GM12878 (cell line): ENCODE results near the gene PRKAG2. TPM values are rescaled to one million over a fixed set of nuclear protein-coding genes. Genes with fewer than 3 reads are reported as not detected.

ENCODE experiments used
- ATAC-seq: fragments of 200-7000 bp; cut with Tn5 transposase; 3 replicates; pipeline ENCODE4 v1.9.1; 2020; ENCODE audit warnings: mild to moderate bottlenecking, moderate library complexity
- BruUV-seq: library from RNA; stranded (reverse); fragments of 400-500 nt; replicated peaks from 2 replicates; lab custom pipeline; 2021; lab: Mats Ljungman, UMichigan
- CTCF ChIA-PET: fragments of 300-600 bp; sonication (Branson Sonifier 250); formaldehyde crosslinking; extraction: SDS; loops from one replicate; lab custom pipeline; 2021; ENCODE audit warnings: inconsistent platforms; lab: Yijun Ruan, JAX
- POLR2A ChIA-PET: fragments of 350-600 bp; formaldehyde crosslinking; extraction: SDS; loops from one replicate; lab custom pipeline; 2021; ENCODE audit warnings: inconsistent platforms; lab: Charles Lee
- RAD21 ChIA-PET: fragments of 300-600 bp; sonication (Branson Sonifier 250); formaldehyde crosslinking; loops from one replicate; lab custom pipeline; 2023; ENCODE audit warnings: antibody characterized with exemption; ENCODE audit not compliant: unreplicated experiment; lab: Charles Lee
- SMC1A ChIA-PET: fragments of 300-600 bp; sonication (Branson Sonifier 250); formaldehyde crosslinking; loops from one replicate; lab custom pipeline; 2023; ENCODE audit not compliant: unreplicated experiment, uncharacterized antibody; lab: Charles Lee
- DNase-seq: peaks from one replicate; pipeline ENCODE4 v3.0.0-alpha.2; 2011; ENCODE audit warnings: low read depth, low spot score
- FAIRE-seq: peaks from 3 replicates; lab custom pipeline; 2011; peaks lifted over from hg19 to GRCh38; lab: Jason Lieb, UNC
- H2AFZ ChIP-seq: 2 replicates; pipeline ENCODE4 v1.6.0; 2011; ENCODE audit warnings: low read depth, low read length, control low read depth; ENCODE audit not compliant: control insufficient read depth
- H3K27ac ChIP-seq: 2 replicates; pipeline ENCODE4 v1.5.1; 2011; ENCODE audit warnings: control low read depth; ENCODE audit not compliant: control insufficient read depth, insufficient read depth
- H3K27me3 ChIP-seq, 2 experiments: replicated peaks in 1 of 2; 2 replicates each; pipeline versions ENCODE4 v1.6.0 to v1.6.1; 2011; ENCODE audit warnings: low read length in 1 of 2; ENCODE audit not compliant: control insufficient read depth in 2 of 2, insufficient read depth in 2 of 2
- H3K36me3 ChIP-seq, 2 experiments: 2 replicates each; pipeline ENCODE4 v1.5.1; 2011; ENCODE audit warnings: low read length in 1 of 2; ENCODE audit not compliant: control insufficient read depth in 2 of 2, insufficient read depth in 2 of 2
- H3K4me1 ChIP-seq: 2 replicates; pipeline ENCODE4 v1.6.1; 2011; ENCODE audit warnings: mild to moderate bottlenecking, low read length, moderate library complexity, mixed read lengths; ENCODE audit not compliant: control insufficient read depth, insufficient read depth
- H3K4me2 ChIP-seq: 2 replicates; pipeline ENCODE4 v1.6.0; 2011; ENCODE audit warnings: control low read depth; ENCODE audit not compliant: control insufficient read depth, insufficient read depth
- H3K4me3 ChIP-seq: fragments of 200-600 bp; sonication (generic); 2 replicates; pipeline ENCODE4 v1.5.1; 2016
- H3K79me2 ChIP-seq: 2 replicates; pipeline ENCODE4 v1.6.0; 2011; ENCODE audit warnings: low read length; ENCODE audit not compliant: control insufficient read depth, insufficient read depth
- H3K9ac ChIP-seq: 2 replicates; pipeline ENCODE4 v1.8.0; 2011; ENCODE audit warnings: low read length, control low read depth, mixed read lengths; ENCODE audit not compliant: control insufficient read depth, insufficient read depth
- H3K9me3 ChIP-seq: replicated peaks from 3 replicates; pipeline ENCODE4 v1.5.1; 2011; ENCODE audit warnings: mild to moderate bottlenecking, low read length; ENCODE audit not compliant: control insufficient read depth, insufficient read depth
- H4K20me1 ChIP-seq: 2 replicates; pipeline ENCODE4 v1.6.0; 2011; ENCODE audit not compliant: control insufficient read depth, insufficient read depth
- BHLHE40 ChIP-seq, 2 experiments: fragments of 450-650 bp in 1 of 2; IDR thresholded peaks; 2 replicates each; pipeline ENCODE4 v1.6.1; 2011 to 2017; ENCODE audit warnings: low read depth in 2 of 2, borderline replicate concordance in 1 of 2, improper control_type of control experiment in 1 of 2, low read length in 1 of 2, mild to moderate bottlenecking in 1 of 2
- CBFB ChIP-seq: IDR thresholded peaks from 2 replicates; pipeline ENCODE4 v1.6.1; 2016; ENCODE audit warnings: antibody characterized with exemption, low read depth
- EGR1 ChIP-seq, 2 experiments: IDR thresholded peaks; 1 replicate in 1 of 2; 2 replicates in 1 of 2; pipeline ENCODE4 v1.6.1; 2011 to 2012; ENCODE audit warnings: low read depth in 2 of 2, low read length in 2 of 2, borderline replicate concordance in 1 of 2, mild to moderate bottlenecking in 1 of 2, moderate library complexity in 1 of 2
- HCFC1 ChIP-seq: fragments of 150-350 bp; IDR thresholded peaks from 2 replicates; pipeline ENCODE4 v1.6.1; 2014; ENCODE audit warnings: low read length
- MEF2B ChIP-seq: fragments of 450-650 bp; IDR thresholded peaks from 2 replicates; pipeline ENCODE4 v1.6.1; 2018; ENCODE audit warnings: mild to moderate bottlenecking, moderate library complexity; ENCODE audit not compliant: partially characterized antibody, poor library complexity, severe bottlenecking
- NBN ChIP-seq: fragments of 450-650 bp; IDR thresholded peaks from 2 replicates; pipeline ENCODE4 v1.6.1; 2016
- NR2C1 ChIP-seq: fragments of 450-650 bp; IDR thresholded peaks from 2 replicates; pipeline ENCODE4 v1.6.1; 2017; ENCODE audit warnings: antibody characterized with exemption, mild to moderate bottlenecking, moderate library complexity
- NR2C2 ChIP-seq: IDR thresholded peaks from 2 replicates; pipeline ENCODE4 v1.6.1; 2011; ENCODE audit warnings: borderline replicate concordance, low read depth; ENCODE audit not compliant: control insufficient read depth, insufficient read length
- NR2F1 ChIP-seq: fragments of 450-650 bp; conservative IDR thresholded peaks from 2 replicates; pipeline ENCODE4 v1.6.1; 2017; ENCODE audit warnings: mild to moderate bottlenecking
- RB1 ChIP-seq: fragments of 450-650 bp; formaldehyde crosslinking; IDR thresholded peaks from 2 replicates; pipeline ENCODE4 v1.6.1; 2017; ENCODE audit warnings: mild to moderate bottlenecking, borderline replicate concordance
- RELA ChIP-seq: fragments of 450-650 bp; IDR thresholded peaks from 2 replicates; pipeline ENCODE4 v1.8.0; 2014; ENCODE audit warnings: borderline replicate concordance; ENCODE audit not compliant: partially characterized antibody
- RFX5 ChIP-seq: IDR thresholded peaks from 2 replicates; pipeline ENCODE4 v1.6.1; 2011; ENCODE audit warnings: low read depth, low read length, improper control_type of control experiment
- SPI1 ChIP-seq: IDR thresholded peaks from 2 replicates; pipeline ENCODE4 v1.6.1; 2011; ENCODE audit warnings: low read depth, mild to moderate bottlenecking, low read length, moderate library complexity, borderline replicate concordance; ENCODE audit not compliant: insufficient read depth
- TBL1XR1 ChIP-seq: IDR thresholded peaks from 2 replicates; pipeline ENCODE4 v1.6.1; 2012; ENCODE audit warnings: low read depth, low read length, improper control_type of control experiment
- TCF7 ChIP-seq: IDR thresholded peaks from 2 replicates; pipeline ENCODE4 v1.6.1; 2014; ENCODE audit warnings: antibody characterized with exemption, borderline replicate concordance
- ZNF274 ChIP-seq: IDR thresholded peaks from one replicate; pipeline ENCODE4 v1.8.0; 2011; ENCODE audit not compliant: insufficient read length, insufficient read depth
- WGBS: methylation state at CpG from one replicate; pipeline ENCODE4 v1.1.6; 2016; ENCODE audit warnings: low lambda C conversion rate; ENCODE audit not compliant: insufficient replicate concordance, insufficient coverage; ENCODE audit errors: missing lambda C conversion rate; 5-methylcytosine and 5-hydroxymethylcytosine counted together
- in situ Hi-C: fragments of 300-500 bp; cut with MboI; formaldehyde crosslinking; loops from 9 replicates; pipeline ENCODE4 v1.14.3; 2018; ENCODE audit warnings: mixed read lengths
- intact Hi-C: fragments of 100-400 bp; cut with micrococcal nuclease; formaldehyde crosslinking; loops from one replicate; pipeline ENCODE4 v1.14.2; 2022; ENCODE audit not compliant: unreplicated experiment
- polyA plus RNA-seq, 11 experiments: library from polyadenylated mRNA; depleted of rRNA in 4 of 11; unstranded in 6 of 11; stranded (reverse) in 5 of 11; fragments of >200 nt; fragmentation: Nextera tagmentation in 4 of 11; fragmentation: Illumina TruSeq in 1 of 11; extraction: Ambion mirVana in 4 of 11; extraction: Trizol in 1 of 11; gene quantifications; 1 replicate in 1 of 11; 2 replicates in 10 of 11; pipeline versions ENCODE4 v1.2.1 to v1.2.3, GENCODE V29; 2011 to 2016; ENCODE audit warnings: inconsistent platforms in 2 of 11, missing spikeins in 2 of 11, low read depth in 1 of 11
- total RNA-seq, 4 experiments: library from RNA; depleted of rRNA in 3 of 4; stranded (reverse); fragments of >200 nt in 3 of 4; fragmentation: Illumina TruSeq in 1 of 4; extraction: Trizol in 1 of 4; gene quantifications; 2 replicates each; pipeline versions ENCODE4 v1.2.1 to v1.2.3, GENCODE V29; 2013 to 2021
- TF ChIP-seq, protein P1 (sequence below): IDR thresholded peaks from 2 replicates; pipeline ENCODE4 v1.6.1; 2011; ENCODE audit warnings: borderline replicate concordance, low read depth, mild to moderate bottlenecking, moderate library complexity, mixed read lengths, low read length; ENCODE audit not compliant: insufficient read depth; ENCODE audit errors: extremely low read length
- TF ChIP-seq, protein P2 (sequence below): IDR thresholded peaks from 2 replicates; pipeline ENCODE4 v1.6.1; 2012; ENCODE audit warnings: low read depth, low read length, improper control_type of control experiment

Gene PRKAG2
- total and polyA plus RNA-seq, 10 of the 15 experiments (the other 5 are each of a cell fraction or from before 2014, with no cell fraction given), result 3.4 to 8.9 (median 6.8) TPM

DNA sequence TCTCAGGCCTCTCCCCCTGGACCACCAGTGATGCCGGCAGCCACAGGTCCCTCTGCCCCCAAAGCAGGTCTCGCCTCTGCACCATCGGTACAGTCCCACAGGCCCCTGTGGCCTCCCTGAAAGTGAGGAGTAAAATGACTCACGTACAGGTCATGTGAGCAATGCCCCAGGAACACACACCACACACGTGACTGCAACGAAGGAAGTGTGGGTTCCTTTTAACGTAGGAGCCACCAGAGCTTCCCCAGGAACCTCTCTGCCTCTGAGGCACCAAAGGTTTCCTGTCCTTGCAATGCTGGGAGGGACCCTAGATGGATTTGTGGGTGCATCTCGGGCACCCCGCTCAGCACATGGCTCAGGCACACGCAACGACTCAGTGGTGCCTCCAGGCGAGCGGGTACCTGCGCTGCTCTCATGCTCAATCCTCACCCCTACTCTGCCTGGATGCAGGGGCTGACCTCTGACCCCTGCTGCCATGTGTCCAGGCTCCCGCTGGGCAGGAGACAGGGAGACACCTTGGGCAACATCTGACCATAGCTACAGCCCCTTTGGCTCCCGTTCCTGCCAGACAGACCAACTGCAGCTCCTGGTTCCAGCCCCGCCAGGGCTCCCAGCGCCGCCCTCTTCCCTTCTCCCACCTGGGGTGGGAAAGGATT is 120.7 kb downstream of the PRKAG2 start (continued):
- TF ChIP-seq, protein P1, sequence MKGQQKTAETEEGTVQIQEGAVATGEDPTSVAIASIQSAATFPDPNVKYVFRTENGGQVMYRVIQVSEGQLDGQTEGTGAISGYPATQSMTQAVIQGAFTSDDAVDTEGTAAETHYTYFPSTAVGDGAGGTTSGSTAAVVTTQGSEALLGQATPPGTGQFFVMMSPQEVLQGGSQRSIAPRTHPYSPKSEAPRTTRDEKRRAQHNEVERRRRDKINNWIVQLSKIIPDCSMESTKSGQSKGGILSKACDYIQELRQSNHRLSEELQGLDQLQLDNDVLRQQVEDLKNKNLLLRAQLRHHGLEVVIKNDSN, result peak; percentile 40
- TF ChIP-seq, all 136 proteins: peak for 5

GRCh38 chr7:151755131-151755801 is 121.6 kb downstream of the PRKAG2 start:
- POLR2A ChIA-PET, result no interaction called here
- DNase-seq, result no peak
- BruUV-seq, result no TSS peak
- ATAC-seq, result no peak
- no peaks in the 10 kb centered on the region for H3K4me1 ChIP-seq
- no peak overlapping the region for H3K4me3 ChIP-seq
- H3K9ac ChIP-seq, result no peak overlapping the region
- in situ Hi-C loops (no loop called here), intact Hi-C loops (loop anchor here (5.0 kb wide), 2 partner anchors 123 to 438 kb away; no protein-coding TSS in a partner anchor)
- WGBS, result 77% methylated on average over 11 of the region's 11 CpGs
- no peak for TF ChIP-seq NBN
- TF ChIP-seq CBFB, result no peak
- no peak for TF ChIP-seq RELA
- TF ChIP-seq MEF2B, result no peak
- no peak for TF ChIP-seq EGR1 (IDR thresholded peaks at IDR 0.05; ENCODE audit: borderline replicate concordance in 1 of 2, low read depth in 2 of 2, low read length in 2 of 2)
- no peak for TF ChIP-seq NR2C1
- TF ChIP-seq ZNF274, result no peak
- TF ChIP-seq TCF7, result no peak
- no peak for TF ChIP-seq RFX5
- no peak for TF ChIP-seq HCFC1
- TF ChIP-seq, protein P2, sequence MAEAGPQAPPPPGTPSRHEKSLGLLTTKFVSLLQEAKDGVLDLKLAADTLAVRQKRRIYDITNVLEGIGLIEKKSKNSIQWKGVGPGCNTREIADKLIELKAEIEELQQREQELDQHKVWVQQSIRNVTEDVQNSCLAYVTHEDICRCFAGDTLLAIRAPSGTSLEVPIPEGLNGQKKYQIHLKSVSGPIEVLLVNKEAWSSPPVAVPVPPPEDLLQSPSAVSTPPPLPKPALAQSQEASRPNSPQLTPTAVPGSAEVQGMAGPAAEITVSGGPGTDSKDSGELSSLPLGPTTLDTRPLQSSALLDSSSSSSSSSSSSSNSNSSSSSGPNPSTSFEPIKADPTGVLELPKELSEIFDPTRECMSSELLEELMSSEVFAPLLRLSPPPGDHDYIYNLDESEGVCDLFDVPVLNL, result no peak
- no peak for TF ChIP-seq BHLHE40 (IDR thresholded peaks at IDR 0.05; ENCODE audit: borderline replicate concordance in 1 of 2, low read depth in 2 of 2, low read length in 1 of 2)
- no peak for TF ChIP-seq NR2C2
- TF ChIP-seq SPI1, result no peak
- TF ChIP-seq RB1, result no peak
- TF ChIP-seq TBL1XR1, result no peak
- no peak for TF ChIP-seq NR2F1
- no peaks in the 10 kb centered on the region for H3K79me2 ChIP-seq
- H3K9me3 ChIP-seq, result no peaks in the 10 kb centered on the region
- no peak overlapping the region for H3K4me2 ChIP-seq
- no peaks in the 10 kb centered on the region for H3K36me3 ChIP-seq
- RAD21 ChIA-PET, result no interaction called here
- no peak for FAIRE-seq
- no peak overlapping the region for H2AFZ ChIP-seq
- H3K27me3 ChIP-seq, result no peaks in the 10 kb centered on the region
- SMC1A ChIA-PET, result interaction anchor here (2.2 kb wide), 1 partner anchor 13 kb away, joined by 5 read pairs; no protein-coding TSS in a partner anchor
- no peaks in the 10 kb centered on the region for H4K20me1 ChIP-seq
- CTCF ChIA-PET, result no interaction called here
- no peak overlapping the region for H3K27ac ChIP-seq
